ENCODE measurements around the gene BCR. TPM values are rescaled to one million over a fixed set of nuclear protein-coding genes. Genes with fewer than 3 reads are reported as not detected.

BCR gene
- total and polyA plus RNA-seq, 2 of the 4 experiments (the other 2 are of a cell fraction) = 28.9 to 44.6 TPM

GRCh38 chr22:23210428-23211170, 30.3 kb downstream of the BCR start:
- no peak overlapping the region for H3K9ac ChIP-seq (ENCODE audit: low read depth, low read length)
- H3K18ac ChIP-seq (ENCODE audit: low read depth, low read length) = no peak overlapping the region
- intact Hi-C loops (cut with micrococcal nuclease) (no loop called here), in situ Hi-C loops (cut with MboI; ENCODE audit: low sequenced_read_pairs) (no loop called here), dilution Hi-C loops (cut with HindIII; ENCODE audit: low sequenced_read_pairs, unreplicated experiment) (no loop called here)
- no peak overlapping the region for H4K8ac ChIP-seq (ENCODE audit: low read depth in 2 of 2, low read length in 2 of 2)
- DNase-seq = no peak
- ChIA-PET CTCF (no interaction called here), POLR2A (ENCODE audit: unreplicated experiment) (no interaction called here)
- H2BK120ac ChIP-seq (ENCODE audit: low read depth, low read length) = no peak overlapping the region
- no peak overlapping the region for H3K56ac ChIP-seq (ENCODE audit: extremely low read depth, insufficient read depth, low read length)
- BruUV-seq (replicated peaks) = no TSS peak
- no peaks in the 10 kb centered on the region for H3K36me3 ChIP-seq (ENCODE audit: control insufficient read depth, insufficient read depth, low read length)
- no peak overlapping the region for H2AK5ac ChIP-seq (ENCODE audit: low read depth, low read length)
- H3K23ac ChIP-seq (ENCODE audit: low read depth, low read length) = no peak overlapping the region
- H3K4me3 ChIP-seq (ENCODE audit: insufficient read depth, low read depth, low read length) = no peak overlapping the region
- H2BK20ac ChIP-seq (ENCODE audit: low read depth, low read length) = no peak overlapping the region
- H4K91ac ChIP-seq (ENCODE audit: insufficient read depth, low read depth, low read length) = no peak overlapping the region
- no peak overlapping the region for H3K4ac ChIP-seq (ENCODE audit: low read depth, low read length)
- no peak overlapping the region for H2BK15ac ChIP-seq (ENCODE audit: low read depth, low read length)
- no peak overlapping the region for H3K4me2 ChIP-seq (ENCODE audit: low read depth, low read length)
- H3K79me1 ChIP-seq (ENCODE audit: low read depth in 1 of 2, low read length in 2 of 2) = peaks cover 36 to 64% of the 10 kb centered on the region in 2 experiments
- TF ChIP-seq RCOR1 (IDR thresholded peaks at IDR 0.05; ENCODE audit: insufficient replicate concordance, low read length) (no peak), RAD21 (IDR thresholded peaks at IDR 0.05; ENCODE audit: low read length) (no peak)
- no peak for ATAC-seq (ENCODE audit: low read depth)
- no peaks in the 10 kb centered on the region for H3K9me3 ChIP-seq (ENCODE audit: control insufficient read depth, insufficient read depth, low read length)
- peaks cover 6% of the 10 kb centered on the region for H3K4me1 ChIP-seq (ENCODE audit: control insufficient read depth, insufficient read depth, low read length)
- H3K9me1 ChIP-seq (ENCODE audit: insufficient read depth, low read length) = peaks cover 24% of the 10 kb centered on the region
- H3K14ac ChIP-seq (replicated peaks; ENCODE audit: low read depth, low read length) = no peak overlapping the region; the same call in 1 of the 2 replicates
- H2BK5ac ChIP-seq (ENCODE audit: low read depth, low read length, poor library complexity, severe bottlenecking) = no peak overlapping the region
- no peaks in the 10 kb centered on the region for H3K27me3 ChIP-seq (ENCODE audit: control insufficient read depth, insufficient read depth, low read length)
- no CpG with 5 or more reads among the region's 6 CpGs for WGBS, 2 experiments (ENCODE audit: extremely low coverage in 2 of 2, insufficient read length in 1 of 2)
- H2AK9ac ChIP-seq (replicated peaks; ENCODE audit: low read depth, low read length, poor library complexity) = no peak overlapping the region
- H4K5ac ChIP-seq (ENCODE audit: low read depth, low read length) = no peak overlapping the region
- H2AFZ ChIP-seq (replicated peaks; ENCODE audit: low read length, poor library complexity) = no peak overlapping the region
- peaks cover 33% of the 10 kb centered on the region for H4K20me1 ChIP-seq (ENCODE audit: insufficient read depth, low read length)
- H3K27ac ChIP-seq (ENCODE audit: insufficient read depth, low read length) = no peak overlapping the region

Data from IMR-90 (cell line).